ENCODE measurements around the gene SPRYD7.

Gene SPRYD7

GRCh38 chr13:49976314-49977258 lies 40.4 kb upstream of the SPRYD7 start:
- H3K4me1 ChIP-seq (ENCODE audit: low read depth, poor library complexity, severe bottlenecking): no peaks in the 10 kb centered on the region
- H2AFZ ChIP-seq (ENCODE audit: low read depth): no peak overlapping the region
- H3K27ac ChIP-seq: no peak overlapping the region
- H3K4me2 ChIP-seq: no peak overlapping the region
- peak; percentile 86 for TF ChIP-seq CTCF (conservative IDR thresholded peaks at IDR 0.05; ENCODE audit: low read depth, low read length)
- H3K27me3 ChIP-seq (ENCODE audit: insufficient read depth, low read depth): no peaks in the 10 kb centered on the region
- no peaks in the 10 kb centered on the region for H4K20me1 ChIP-seq (ENCODE audit: insufficient read depth)
- H3K4me3 ChIP-seq (IDR thresholded peaks at IDR 0.05; ENCODE audit: insufficient read depth, low read depth, low read length): no peak overlapping the region
- no peak overlapping the region for H3K9ac ChIP-seq
- H3K36me3 ChIP-seq (ENCODE audit: insufficient read depth): no peaks in the 10 kb centered on the region
- H3K79me2 ChIP-seq (ENCODE audit: insufficient read depth, low read depth): no peaks in the 10 kb centered on the region

- H4K20me1 ChIP-seq (ENCODE audit: insufficient read depth): no peaks in the 10 kb centered on the region
- no peaks in the 10 kb centered on the region for H3K27me3 ChIP-seq (ENCODE audit: insufficient read depth, low read depth)
- H3K79me2 ChIP-seq (ENCODE audit: insufficient read depth, low read depth): no peaks in the 10 kb centered on the region
- H3K9ac ChIP-seq: no peak overlapping the region
- H3K4me2 ChIP-seq: no peak overlapping the region
- H3K27ac ChIP-seq: no peak overlapping the region
- no peak for TF ChIP-seq CTCF (conservative IDR thresholded peaks at IDR 0.05; ENCODE audit: low read depth, low read length)
- H3K4me3 ChIP-seq (IDR thresholded peaks at IDR 0.05; ENCODE audit: insufficient read depth, low read depth, low read length): no peak overlapping the region
- no peaks in the 10 kb centered on the region for H3K36me3 ChIP-seq (ENCODE audit: insufficient read depth)
- H3K4me1 ChIP-seq (ENCODE audit: low read depth, poor library complexity, severe bottlenecking): no peaks in the 10 kb centered on the region
- no peak overlapping the region for H2AFZ ChIP-seq (ENCODE audit: low read depth)
Measured at GRCh38 chr13:49975826-49976225, 39.7 kb upstream of the SPRYD7 start.

- no peak for TF ChIP-seq CTCF (conservative IDR thresholded peaks at IDR 0.05; ENCODE audit: low read depth, low read length)
- H2AFZ ChIP-seq (ENCODE audit: low read depth): no peak overlapping the region
- H3K4me1 ChIP-seq (ENCODE audit: low read depth, poor library complexity, severe bottlenecking): no peaks in the 10 kb centered on the region
- no peaks in the 10 kb centered on the region for H3K79me2 ChIP-seq (ENCODE audit: insufficient read depth, low read depth)
- H3K4me2 ChIP-seq: no peak overlapping the region
- H3K9ac ChIP-seq: no peak overlapping the region
- H4K20me1 ChIP-seq (ENCODE audit: insufficient read depth): no peaks in the 10 kb centered on the region
- H3K27me3 ChIP-seq (ENCODE audit: insufficient read depth, low read depth): no peaks in the 10 kb centered on the region
- no peak overlapping the region for H3K4me3 ChIP-seq (IDR thresholded peaks at IDR 0.05; ENCODE audit: insufficient read depth, low read depth, low read length)
- no peaks in the 10 kb centered on the region for H3K36me3 ChIP-seq (ENCODE audit: insufficient read depth)
- no peak overlapping the region for H3K27ac ChIP-seq
Measured at GRCh38 chr13:49972709-49973108, 36.6 kb upstream of the SPRYD7 start.

GRCh38 chr13:49967456-49967855 lies 31.3 kb upstream of the SPRYD7 start:
- Histone ChIP-seq H3K9ac (no peak overlapping the region), H3K27me3 (ENCODE audit: insufficient read depth, low read depth) (no peaks in the 10 kb centered on the region), H3K4me1 (ENCODE audit: low read depth, poor library complexity, severe bottlenecking) (no peaks in the 10 kb centered on the region), H3K4me2 (no peak overlapping the region), H2AFZ (ENCODE audit: low read depth) (no peak overlapping the region), H4K20me1 (ENCODE audit: insufficient read depth) (no peaks in the 10 kb centered on the region), H3K4me3 (IDR thresholded peaks at IDR 0.05; ENCODE audit: insufficient read depth, low read depth, low read length) (no peak overlapping the region), H3K79me2 (ENCODE audit: insufficient read depth, low read depth) (no peaks in the 10 kb centered on the region), H3K27ac (no peak overlapping the region), H3K36me3 (ENCODE audit: insufficient read depth) (no peaks in the 10 kb centered on the region)
- TF ChIP-seq CTCF (conservative IDR thresholded peaks at IDR 0.05; ENCODE audit: low read depth, low read length): no peak

All from KMS-11 (cell line).